Ramos (cell line): ENCODE data around the gene LTBP1.
"Not testable (repeated sequence)": the region's sequence is repeated elsewhere in the genome, so short reads cannot be mapped to it uniquely, and the experiment has no call there.

Source experiments
- in situ Hi-C: fragments of 300-500 bp; cut with MboI; formaldehyde crosslinking; loops from one replicate; pipeline ENCODE4 v1.14.3; 2022; ENCODE audit warnings: low sequenced_read_pairs; ENCODE audit not compliant: unreplicated experiment

LTBP1 gene

DNA sequence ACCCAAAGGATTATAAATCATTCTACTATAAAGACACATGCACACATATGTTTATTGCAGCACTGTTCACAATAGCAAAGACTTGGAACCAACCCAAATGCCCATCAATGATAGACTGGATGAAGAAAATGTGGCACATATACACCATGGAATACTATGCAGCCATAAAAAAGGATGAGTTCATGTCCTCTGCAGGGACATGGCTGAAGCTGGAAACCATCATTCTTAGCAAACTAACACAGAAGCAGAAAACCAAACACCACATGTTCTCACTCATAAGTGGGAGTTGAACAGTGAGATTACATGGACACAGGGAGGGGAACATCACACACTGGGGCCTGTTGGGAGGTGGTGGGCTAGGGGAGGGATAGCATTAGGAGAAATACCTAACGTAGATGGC is 288.8 kb downstream of the LTBP1 start:
- in situ Hi-C loops = not testable (repeated sequence)

DNA sequence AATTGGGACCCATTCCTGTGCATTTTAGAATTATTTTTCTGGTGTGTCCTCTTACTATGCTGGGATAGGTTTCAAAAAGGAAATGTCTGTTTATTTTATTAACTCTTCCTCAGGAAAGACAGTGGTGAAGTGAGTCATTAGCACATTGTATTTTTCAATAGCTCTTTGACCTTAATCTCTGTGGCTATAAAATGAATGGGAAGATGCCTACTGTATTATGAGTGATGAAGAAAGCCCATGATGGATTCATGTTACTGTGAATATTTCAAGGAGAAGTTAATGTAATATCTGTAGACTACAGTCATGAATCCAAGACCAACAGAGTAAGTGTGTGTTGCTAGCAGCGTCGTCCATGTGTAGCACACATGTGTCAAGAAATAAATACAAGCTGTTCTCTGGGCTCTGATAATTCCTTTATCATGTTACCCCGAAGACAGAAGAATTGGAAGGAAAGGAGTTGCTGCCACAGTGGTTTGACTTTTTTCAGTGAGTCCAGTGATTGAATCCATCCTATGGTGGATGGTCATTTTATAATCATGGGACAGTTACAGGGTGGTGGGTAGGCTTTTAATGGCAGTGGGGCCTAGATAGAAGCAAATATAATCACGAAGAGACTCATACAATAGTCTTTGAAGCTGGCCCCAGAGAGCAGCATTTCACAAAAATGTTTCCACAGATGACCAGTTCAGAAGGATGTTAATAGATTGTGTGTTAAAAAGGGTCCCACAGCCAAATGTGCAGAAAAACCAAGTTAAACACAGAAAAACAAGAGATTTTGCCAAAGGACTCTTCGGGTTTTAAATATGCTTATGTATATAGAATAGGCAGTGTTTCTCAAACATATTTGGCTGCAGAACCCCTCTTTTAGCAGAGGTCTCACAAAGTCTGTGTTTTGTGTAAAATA is 290.0 kb downstream of the LTBP1 start:
- in situ Hi-C loops = no loop called here

DNA sequence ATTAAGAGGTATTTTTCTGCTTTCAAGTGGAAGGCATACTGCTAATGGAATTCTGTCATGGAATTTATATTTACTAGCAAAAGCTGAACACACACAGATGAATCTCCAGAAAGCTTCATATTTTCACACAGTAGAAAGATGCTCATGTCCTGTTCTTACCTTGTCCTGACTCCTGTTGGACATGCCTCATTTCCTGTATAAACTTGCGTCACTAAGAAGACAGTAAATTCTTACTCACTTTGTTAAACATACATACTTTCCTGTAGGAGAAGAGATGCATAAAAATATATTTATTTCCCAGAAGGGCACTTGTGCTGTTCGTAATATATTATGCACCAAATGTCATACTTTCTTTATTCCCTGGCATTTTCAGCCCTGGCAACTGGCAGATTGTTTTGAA is 291.4 kb downstream of the LTBP1 start:
- in situ Hi-C loops = no loop called here

DNA sequence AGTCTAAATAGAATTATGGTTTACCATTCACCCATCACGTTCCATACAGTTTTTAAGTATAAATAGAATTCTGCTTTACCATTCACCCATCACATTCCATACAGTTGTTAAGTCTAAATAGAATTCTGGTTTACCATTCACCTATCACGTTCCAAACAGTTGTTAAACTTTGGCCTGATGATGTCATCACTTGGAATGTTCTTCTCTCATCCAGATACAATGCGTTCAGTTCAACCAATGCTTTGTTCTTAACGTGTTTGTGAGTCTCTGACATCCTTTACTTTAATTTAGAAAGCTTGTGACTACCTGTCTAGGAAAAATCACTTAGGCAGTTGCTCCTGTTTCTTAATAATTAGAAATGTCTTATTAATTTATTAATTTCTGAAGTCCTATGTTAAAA is 293.4 kb downstream of the LTBP1 start:
- in situ Hi-C loops = no loop called here

DNA sequence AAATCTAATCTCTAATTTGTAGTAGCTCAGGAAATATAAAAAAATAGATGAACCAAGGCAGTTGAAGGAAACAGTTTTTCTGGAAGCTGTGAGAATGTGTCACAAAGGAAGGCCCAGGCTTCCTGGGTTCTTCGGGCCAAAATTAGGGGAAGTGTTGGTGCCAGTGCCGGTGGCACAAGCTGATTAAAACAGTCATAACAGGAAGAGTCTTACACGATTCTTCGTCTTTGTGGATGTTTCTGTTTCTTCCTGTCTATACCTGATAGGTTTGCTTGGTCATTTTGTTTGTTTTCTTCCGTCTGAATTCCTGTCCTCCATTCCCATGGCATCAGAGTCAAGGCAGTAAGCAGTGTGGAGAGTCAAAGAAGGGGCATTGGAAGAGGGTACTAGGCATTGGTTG is 294.3 kb downstream of the LTBP1 start:
- in situ Hi-C loops = no loop called here

DNA sequence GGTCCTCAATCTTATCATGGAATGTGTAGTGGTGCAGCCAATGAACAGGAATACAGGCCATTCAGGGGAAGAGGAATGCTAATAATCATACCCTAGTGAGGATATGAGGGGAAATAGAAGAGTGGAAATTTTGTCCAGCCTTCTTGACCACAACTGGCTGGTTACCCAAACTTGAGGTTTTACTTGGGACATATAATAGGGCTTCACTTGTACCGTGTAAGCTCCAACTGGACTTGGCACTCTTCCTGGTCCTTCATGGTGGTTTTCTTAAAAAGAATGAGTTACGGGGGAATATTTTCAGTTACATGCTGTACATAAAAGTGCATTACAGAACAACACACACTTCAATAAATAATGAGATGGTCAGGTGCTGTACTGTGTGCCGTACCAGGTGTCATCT is 294.8 kb downstream of the LTBP1 start:
- in situ Hi-C loops = no loop called here

DNA sequence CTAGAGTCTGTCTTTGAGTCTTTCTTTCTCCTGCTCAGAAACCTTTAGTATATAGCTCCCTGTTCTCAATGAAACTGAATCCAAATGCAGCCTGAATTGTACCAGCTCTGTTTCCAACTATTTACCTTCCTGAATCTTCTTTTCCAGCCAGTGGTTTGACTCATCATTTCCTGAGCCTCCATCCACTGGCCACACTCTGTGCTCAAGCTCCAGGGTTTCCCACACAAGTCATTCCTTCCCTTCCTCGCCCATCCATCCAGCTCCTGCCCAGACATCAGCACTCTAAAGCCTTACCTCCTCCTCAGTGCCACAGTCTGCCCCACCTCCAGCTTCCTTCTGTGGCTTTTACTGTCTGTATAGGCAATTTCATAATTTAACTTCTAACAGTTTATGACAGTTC is 296.1 kb downstream of the LTBP1 start:
- in situ Hi-C loops = no loop called here

DNA sequence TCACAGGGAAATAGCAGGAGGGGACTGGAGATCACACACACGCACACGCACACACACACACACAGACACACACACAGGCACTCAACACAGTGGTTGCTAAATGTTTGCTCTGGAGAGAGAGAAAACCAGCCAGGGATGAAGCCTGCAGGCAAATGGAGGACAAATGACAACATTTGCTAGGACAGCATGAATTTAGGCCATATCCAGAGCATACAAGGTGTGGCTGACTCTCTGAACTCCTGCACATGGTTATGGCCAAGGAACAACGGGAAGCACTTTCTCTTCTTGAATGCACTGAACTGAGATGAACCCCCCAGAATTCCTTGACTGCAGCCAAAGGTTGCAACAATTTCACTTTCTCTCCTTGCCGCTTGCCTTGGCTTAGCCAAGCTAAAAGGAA is 299.7 kb downstream of the LTBP1 start:
- in situ Hi-C loops = no loop called here

DNA sequence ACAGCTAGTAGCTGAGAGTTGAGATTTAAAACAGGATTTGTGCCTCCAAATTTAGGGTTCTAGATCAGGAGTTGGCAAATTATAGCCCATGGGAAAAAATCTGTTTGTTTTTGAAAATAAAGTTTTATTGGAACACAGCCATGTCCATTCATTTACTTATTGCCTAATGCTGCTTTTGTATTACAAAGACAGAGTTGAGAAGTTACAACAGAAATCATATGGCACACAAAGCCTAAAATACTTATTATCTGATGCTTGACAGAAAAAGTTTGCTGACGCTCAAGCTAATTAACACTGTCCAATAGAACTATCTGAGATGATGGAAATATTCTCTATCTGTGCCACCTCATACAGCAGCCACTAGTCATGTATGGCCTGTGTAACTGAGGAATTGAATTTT is 300.6 kb downstream of the LTBP1 start:
- in situ Hi-C loops = no loop called here

DNA sequence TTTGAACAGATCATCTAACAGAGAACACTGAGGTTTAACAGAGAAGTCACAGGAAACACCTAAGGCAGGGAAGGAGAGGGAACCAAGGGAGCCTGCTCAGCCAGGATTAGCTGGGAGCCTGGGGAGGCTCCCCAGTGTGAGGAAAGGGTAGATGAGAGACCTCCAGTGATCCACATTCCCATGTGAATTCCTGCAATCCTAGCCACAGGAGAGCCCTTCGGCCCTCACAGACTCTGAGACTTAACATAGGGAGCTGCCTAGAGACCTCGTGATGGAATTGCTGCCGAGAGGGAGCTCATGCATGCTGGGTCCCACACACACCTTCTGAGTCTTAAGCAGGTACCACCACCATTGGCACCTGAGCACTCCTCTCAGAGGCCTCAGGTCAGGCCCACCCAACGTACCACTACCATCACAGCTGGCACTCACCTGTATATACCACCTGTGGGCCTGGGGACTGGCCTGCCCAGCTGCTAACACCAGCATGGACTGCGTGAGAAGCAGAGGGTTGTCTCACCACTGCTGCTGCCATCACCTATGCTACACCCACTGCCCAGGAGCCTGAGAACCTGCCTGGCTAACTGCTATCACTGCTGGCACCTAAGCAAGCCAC is 303.8 kb downstream of the LTBP1 start:
- in situ Hi-C loops = no loop called here

DNA sequence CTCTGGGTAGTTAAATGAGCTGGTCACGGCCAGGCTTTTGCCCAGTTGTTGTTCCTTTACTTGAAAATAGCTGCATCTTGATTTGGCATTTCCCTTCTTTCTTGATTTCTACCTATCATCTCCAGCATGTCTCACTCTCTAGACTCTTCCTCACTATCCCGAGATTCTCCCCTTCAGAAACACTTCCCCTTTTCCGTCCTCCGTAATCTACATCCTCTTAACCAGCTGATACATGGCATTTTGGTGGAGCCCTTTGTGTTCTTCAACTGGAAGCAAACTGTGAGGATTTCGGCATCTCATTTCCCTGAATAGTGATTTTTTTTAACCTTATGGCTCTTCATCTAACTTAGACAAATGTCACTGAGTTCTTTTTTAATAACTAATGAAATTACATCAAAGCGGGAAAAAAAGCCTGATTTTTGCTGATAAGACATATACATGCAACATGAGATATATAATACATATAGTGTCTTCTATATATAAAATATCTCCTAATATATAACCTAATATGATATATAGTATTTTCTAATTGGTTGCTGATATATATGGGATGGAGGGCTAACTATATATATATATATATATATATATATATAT is 309.5 kb downstream of the LTBP1 start:
- in situ Hi-C loops = no loop called here

DNA sequence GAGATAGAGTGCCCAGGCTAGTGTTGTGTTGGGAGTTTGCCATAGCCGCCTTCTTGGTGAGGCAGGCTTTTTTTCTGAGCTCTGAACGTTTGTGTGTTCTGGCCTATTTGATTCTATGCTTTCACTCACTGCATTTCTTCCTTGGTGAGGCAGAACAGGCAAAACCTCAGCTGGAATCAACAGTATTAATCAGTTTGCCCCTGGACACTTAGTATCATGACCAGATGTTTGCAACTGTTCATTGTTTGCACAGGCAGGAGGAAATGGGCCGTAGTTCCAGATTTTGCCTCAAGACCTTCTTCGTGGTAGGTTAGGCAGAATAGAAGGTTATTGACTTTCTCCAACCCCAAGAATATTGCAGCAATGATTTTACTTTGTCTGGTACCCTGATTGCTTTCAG is 311.6 kb downstream of the LTBP1 start:
- in situ Hi-C loops = no loop called here

DNA sequence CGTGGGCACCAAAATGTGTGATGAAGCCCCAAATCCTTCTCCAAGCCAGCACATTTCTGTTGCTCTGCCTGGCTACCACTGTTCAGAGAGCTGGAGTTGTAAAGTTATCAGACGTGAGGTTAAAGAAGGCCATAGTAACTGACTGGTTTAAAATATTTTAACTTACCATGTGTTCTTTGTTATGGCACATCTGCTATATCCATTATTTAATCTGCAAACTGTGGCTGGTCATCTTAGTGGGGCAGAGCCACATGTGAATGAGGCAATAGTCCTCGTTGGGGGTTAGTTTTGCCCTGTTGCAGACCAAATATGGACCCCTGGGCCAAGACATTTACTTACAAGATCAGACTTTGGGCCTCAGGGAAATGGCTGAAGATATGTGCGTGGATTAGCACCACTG is 315.3 kb downstream of the LTBP1 start:
- in situ Hi-C loops = no loop called here

DNA sequence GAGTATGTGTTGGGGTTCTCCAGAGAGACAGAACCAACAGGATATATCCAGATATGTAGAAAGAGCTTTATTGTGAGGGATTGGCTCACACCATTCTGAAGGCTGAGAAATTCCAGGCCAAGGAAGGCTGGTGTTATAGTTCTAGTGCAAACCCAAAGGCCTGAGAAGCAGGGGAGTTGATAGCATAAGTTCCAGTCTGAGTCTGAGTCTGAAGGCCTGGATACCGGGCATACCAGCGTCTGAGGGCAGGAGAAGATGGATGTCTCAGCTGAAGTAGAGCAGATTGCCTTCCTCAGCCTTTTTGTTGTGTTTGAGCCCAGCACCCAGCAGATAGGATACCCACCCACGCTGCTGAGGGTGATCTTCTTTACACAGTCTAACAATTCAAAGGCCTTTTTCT is 318.0 kb downstream of the LTBP1 start:
- in situ Hi-C loops = no loop called here

DNA sequence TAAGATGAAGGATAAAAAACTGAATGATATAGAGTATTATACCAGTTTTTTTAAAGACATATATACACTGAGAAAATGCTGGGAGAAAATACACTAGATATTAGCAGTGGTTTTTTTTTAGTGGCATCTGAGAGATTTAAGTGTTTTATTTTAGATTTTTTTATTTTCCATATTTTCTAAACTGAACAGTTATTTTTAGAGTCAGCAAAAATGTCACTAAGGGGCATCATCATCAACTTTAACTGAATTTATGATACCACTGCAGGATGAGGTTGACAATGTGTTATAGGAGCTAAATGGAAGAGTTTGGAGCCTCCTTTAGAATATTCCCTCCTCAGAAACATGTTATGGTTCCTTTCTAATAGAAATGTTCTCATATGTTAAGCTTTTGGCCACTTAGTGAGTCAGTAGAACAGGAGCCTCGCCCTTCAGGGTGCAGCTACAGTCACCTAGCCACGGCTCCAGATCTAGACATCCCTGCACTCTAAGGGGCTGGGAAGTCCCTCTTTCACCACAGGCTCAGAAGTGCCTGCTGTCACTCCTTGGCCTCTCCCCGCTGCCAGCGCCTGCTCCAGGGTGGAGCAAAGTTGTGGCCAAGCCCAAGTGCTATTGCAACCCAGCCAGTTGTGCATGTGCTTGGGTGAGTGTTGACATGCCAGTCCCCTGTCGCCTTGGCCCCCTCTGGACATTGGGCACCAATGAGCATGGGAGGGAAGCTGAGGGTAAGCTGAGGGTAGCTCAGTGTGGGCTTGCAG is 319.0 kb downstream of the LTBP1 start:
- in situ Hi-C loops = no loop called here

DNA sequence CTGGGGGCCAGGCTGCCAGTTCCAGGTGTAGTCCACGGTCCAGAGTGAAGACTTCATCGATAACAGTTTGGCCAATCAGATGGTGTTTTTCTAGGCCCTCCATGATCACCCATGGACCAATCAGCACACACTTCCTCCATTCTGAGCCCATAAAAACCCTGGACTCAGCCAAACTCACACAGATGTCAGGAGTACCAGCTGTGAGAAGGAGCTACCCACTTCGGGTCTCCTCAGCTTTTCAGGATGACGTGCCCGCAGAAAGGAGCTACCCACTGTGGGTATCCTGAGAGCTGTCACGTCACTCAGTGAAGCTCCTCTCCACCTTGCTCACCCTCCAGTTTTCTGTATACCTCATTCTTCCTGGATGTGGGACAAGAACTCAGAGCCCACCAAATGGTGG is 319.7 kb downstream of the LTBP1 start:
- in situ Hi-C loops = no loop called here

DNA sequence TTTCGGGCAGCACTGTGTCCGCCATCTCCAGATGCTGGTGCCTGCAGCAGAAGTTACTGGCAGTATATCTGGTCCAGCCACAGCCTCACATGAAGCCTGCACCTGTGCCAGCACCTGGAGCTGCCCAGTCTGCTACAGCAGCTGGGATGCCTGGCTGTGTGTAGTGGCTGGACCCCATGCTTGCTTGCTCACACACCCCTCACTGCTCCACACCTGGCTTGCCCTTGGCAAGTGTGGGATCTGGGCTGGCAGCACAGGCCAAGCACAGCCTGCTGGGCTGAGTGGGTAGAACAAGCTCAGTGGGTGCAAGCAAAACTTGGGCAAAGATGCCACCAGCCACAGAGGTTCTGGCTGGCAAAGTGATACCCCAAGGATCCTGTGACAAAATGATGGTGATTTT is 320.3 kb downstream of the LTBP1 start:
- in situ Hi-C loops = no loop called here

DNA sequence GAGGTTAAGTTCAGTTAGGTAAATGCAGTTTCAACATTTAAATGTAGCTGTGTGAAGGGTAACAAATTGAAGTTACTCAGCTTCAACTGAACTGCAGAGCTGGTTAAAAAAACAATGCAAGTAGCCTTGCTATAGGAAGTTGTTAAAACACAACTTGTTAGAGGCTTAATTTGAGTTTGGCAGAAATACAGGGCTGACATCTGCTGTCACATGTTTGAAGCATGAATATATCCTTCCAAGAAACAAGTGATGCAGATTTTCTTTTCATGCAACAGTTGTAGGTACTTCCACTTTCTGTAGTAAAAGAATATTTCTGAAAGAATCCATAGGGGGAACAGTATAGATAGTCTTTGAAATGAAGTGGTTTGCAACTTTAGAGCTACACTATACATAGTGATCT is 321.0 kb downstream of the LTBP1 start:
- in situ Hi-C loops = no loop called here

DNA sequence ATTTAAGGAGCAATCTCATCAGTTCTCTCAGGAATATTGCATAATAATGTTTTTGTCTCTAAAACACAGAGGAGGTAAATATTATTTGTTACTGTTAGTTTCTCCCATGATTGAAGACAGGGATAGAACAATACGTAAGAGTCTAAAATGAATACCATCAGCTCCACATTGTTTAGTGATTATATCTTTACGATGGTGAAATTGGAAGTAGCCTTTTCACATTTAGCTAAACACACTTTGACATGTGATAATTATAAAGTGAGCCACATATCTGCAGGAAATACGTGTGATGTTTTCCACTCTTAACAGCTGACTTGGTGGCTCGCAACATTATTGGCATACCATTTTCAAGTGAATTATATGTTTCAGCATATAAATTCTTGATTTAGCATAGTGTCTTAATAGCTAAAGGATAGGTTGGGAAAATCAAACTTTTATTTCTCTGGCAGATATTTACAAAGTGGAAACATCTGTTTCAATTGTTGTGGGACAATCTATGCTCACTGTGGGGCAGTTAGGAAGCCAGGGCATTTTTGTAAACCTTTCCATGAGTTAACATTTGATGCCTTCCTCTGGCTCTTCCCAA is 321.6 kb downstream of the LTBP1 start:
- in situ Hi-C loops = no loop called here

DNA sequence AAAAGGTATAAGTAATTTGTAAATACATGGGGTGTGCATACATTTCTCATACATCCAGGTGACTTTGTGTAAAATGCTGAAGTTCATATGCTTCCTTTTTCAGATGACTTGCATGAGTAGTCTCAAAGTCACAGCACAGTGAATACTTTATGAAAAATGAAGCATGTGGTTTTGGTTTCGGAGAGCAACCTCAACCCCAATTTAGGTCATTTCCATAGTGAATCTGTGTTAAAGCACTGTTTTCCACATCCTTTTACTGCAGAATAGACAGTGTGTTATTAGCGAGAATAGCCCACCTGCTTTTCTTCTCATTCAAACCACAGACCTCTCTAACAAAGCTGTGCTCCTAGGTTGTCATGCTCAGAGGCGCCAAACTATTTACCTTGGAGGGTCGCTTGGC is 325.2 kb downstream of the LTBP1 start:
- in situ Hi-C loops = no loop called here

DNA sequence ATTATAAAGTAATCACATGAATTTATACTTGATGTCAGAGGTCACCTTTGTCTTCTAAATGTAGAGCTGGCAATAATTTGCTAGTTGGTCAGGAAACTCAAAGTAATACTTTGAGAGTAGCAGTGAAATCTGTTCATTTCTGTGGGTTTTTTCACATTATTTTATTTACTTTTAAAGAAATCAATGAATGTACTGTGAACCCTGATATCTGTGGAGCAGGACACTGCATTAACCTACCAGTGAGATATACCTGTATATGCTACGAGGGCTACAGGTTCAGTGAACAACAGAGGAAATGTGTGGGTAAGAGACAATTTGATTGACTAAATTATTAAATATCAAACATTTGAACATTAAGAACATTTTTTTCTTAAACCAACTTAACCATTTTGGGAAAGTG is 326.7 kb downstream of the LTBP1 start:
- in situ Hi-C loops = no loop called here
